GM21825 (cell line): Measurements from ENCODE around the gene NFATC2IP.
"Not testable (repeated sequence)": the region's sequence is repeated elsewhere in the genome, so short reads cannot be mapped to it uniquely, and the experiment has no call there.

Source experiments
- ATAC-seq: cut with Tn5 transposase; IDR thresholded peaks from one replicate; pipeline ENCODE4 v1.9.1; 2021; ENCODE audit warnings: mild to moderate bottlenecking, moderate library complexity; ENCODE audit not compliant: unreplicated experiment

NFATC2IP gene

GRCh38 chr16:28990375-28991040, 39.8 kb downstream of the NFATC2IP start:
- ATAC-seq: no peak

- no peak for ATAC-seq
These were observed 41.0 kb downstream of the NFATC2IP start for GRCh38 chr16:28991687-28992086.

GRCh38 chr16:28992496-28992895, 41.8 kb downstream of the NFATC2IP start:
- no peak for ATAC-seq

- ATAC-seq: no peak
These were observed 48.1 kb downstream of the NFATC2IP start for GRCh38 chr16:28998837-28999236.

- ATAC-seq: no peak
These were observed 48.8 kb downstream of the NFATC2IP start for GRCh38 chr16:28999577-28999976.

- no peak for ATAC-seq
These were observed 49.3 kb downstream of the NFATC2IP start for GRCh38 chr16:29000019-29000418.

GRCh38 chr16:29004496-29005139, 53.9 kb downstream of the NFATC2IP start:
- not testable (repeated sequence) for ATAC-seq

- no peak for ATAC-seq
These were observed 57.2 kb downstream of the NFATC2IP start for GRCh38 chr16:29007730-29008593.

- no peak for ATAC-seq
These were observed 58.5 kb downstream of the NFATC2IP start for GRCh38 chr16:29009050-29009837.

GRCh38 chr16:29009838-29010166, 59.1 kb downstream of the NFATC2IP start:
- no peak for ATAC-seq

- no peak for ATAC-seq
These were observed 60.4 kb downstream of the NFATC2IP start for GRCh38 chr16:29011112-29011511.

- ATAC-seq: no peak
These were observed 61.1 kb downstream of the NFATC2IP start for GRCh38 chr16:29011851-29012250.

GRCh38 chr16:29012913-29013553, 62.3 kb downstream of the NFATC2IP start:
- ATAC-seq: no peak

GRCh38 chr16:29014561-29015069, 63.9 kb downstream of the NFATC2IP start:
- no peak for ATAC-seq
